Astrocyte (in vitro differentiated cells and primary cell): Measurements from ENCODE around the gene MLF2. TPM values are rescaled to one million over a fixed set of nuclear protein-coding genes. Genes with fewer than 3 reads are reported as not detected.

Experiments
- DNase-seq: peaks from one replicate; pipeline ENCODE4 v3.0.0-alpha.2; 2010; ENCODE audit warnings: low read depth
- FAIRE-seq: peaks from 2 replicates; lab custom pipeline; 2011; peaks lifted over from hg19 to GRCh38; lab: Jason Lieb, UNC
- H2AFZ ChIP-seq: 2 replicates; pipeline ENCODE4 v1.6.0; 2012; ENCODE audit warnings: low read depth, low read length, inconsistent platforms
- H3K27ac ChIP-seq: 2 replicates; pipeline ENCODE4 v1.5.1; 2011; ENCODE audit warnings: low read depth, low read length, inconsistent platforms
- H3K27me3 ChIP-seq: 2 replicates; pipeline ENCODE4 v1.6.0; 2011; ENCODE audit warnings: low read length, inconsistent platforms; ENCODE audit not compliant: insufficient read depth
- H3K36me3 ChIP-seq: 2 replicates; pipeline ENCODE4 v1.5.1; 2011; ENCODE audit warnings: low read length, inconsistent platforms; ENCODE audit not compliant: insufficient read depth
- H3K4me1 ChIP-seq: 2 replicates; pipeline ENCODE4 v1.5.1; 2011; ENCODE audit warnings: low read length, inconsistent platforms; ENCODE audit not compliant: insufficient read depth
- H3K4me2 ChIP-seq: 2 replicates; pipeline ENCODE4 v1.6.0; 2012; ENCODE audit warnings: low read length, inconsistent platforms
- H3K4me3 ChIP-seq: 2 replicates; pipeline ENCODE4 v1.5.1; 2011; ENCODE audit warnings: low read depth, mild to moderate bottlenecking, low read length, inconsistent platforms; ENCODE audit not compliant: insufficient read depth
- H3K79me2 ChIP-seq: 2 replicates; pipeline ENCODE4 v1.6.0; 2012; ENCODE audit warnings: mild to moderate bottlenecking, low read length, inconsistent platforms; ENCODE audit not compliant: insufficient read depth
- H3K9ac ChIP-seq: 2 replicates; pipeline ENCODE4 v1.6.0; 2012; ENCODE audit warnings: mild to moderate bottlenecking, low read length, inconsistent platforms
- H3K9me3 ChIP-seq: 2 replicates; pipeline ENCODE4 v1.5.1; 2012; ENCODE audit warnings: low read depth, mild to moderate bottlenecking, low read length, inconsistent platforms; ENCODE audit not compliant: insufficient read depth
- H4K20me1 ChIP-seq: 2 replicates; pipeline ENCODE4 v1.6.0; 2012; ENCODE audit warnings: low read length, inconsistent platforms; ENCODE audit not compliant: insufficient read depth
- H3K27ac Mint-ChIP-seq: one replicate; pipeline ENCODE4 v1.8.0; 2021; ENCODE audit warnings: mild to moderate bottlenecking, mixed read lengths; ENCODE audit not compliant: unreplicated experiment
- H3K27me3 Mint-ChIP-seq: one replicate; pipeline ENCODE4 v1.8.0; 2021; ENCODE audit warnings: low read depth, mixed read lengths; ENCODE audit not compliant: unreplicated experiment
- H3K36me3 Mint-ChIP-seq: one replicate; pipeline ENCODE4 v1.8.0; 2021; ENCODE audit warnings: low read depth, mixed read lengths; ENCODE audit not compliant: unreplicated experiment
- H3K4me1 Mint-ChIP-seq: one replicate; pipeline ENCODE4 v1.8.0; 2021; ENCODE audit warnings: low read depth, mixed read lengths; ENCODE audit not compliant: unreplicated experiment
- H3K4me3 Mint-ChIP-seq: one replicate; pipeline ENCODE4 v1.8.0; 2021; ENCODE audit warnings: mild to moderate bottlenecking, moderate library complexity, mixed read lengths; ENCODE audit not compliant: unreplicated experiment
- H3K9me3 Mint-ChIP-seq: one replicate; pipeline ENCODE4 v1.8.0; 2021; ENCODE audit warnings: mild to moderate bottlenecking, mixed read lengths; ENCODE audit not compliant: unreplicated experiment
- EZH2 ChIP-seq: IDR thresholded peaks from 2 replicates; pipeline ENCODE4 v1.6.1; 2012; ENCODE audit warnings: mild to moderate bottlenecking, low read length, inconsistent platforms; ENCODE audit not compliant: insufficient read depth
- total RNA-seq: library from RNA; stranded (reverse); gene quantifications from 2 replicates; pipeline ENCODE4 v1.2.1, GENCODE V29; 2021
- TF ChIP-seq, protein P1 (sequence below): IDR thresholded peaks from 2 replicates; pipeline ENCODE4 v1.5.1; 2011; ENCODE audit warnings: low read depth, mild to moderate bottlenecking, inconsistent platforms, low read length, moderate library complexity; ENCODE audit not compliant: insufficient read depth

Gene MLF2
- total RNA-seq, 1 donor from 2014 or later, result 316 TPM

DNA sequence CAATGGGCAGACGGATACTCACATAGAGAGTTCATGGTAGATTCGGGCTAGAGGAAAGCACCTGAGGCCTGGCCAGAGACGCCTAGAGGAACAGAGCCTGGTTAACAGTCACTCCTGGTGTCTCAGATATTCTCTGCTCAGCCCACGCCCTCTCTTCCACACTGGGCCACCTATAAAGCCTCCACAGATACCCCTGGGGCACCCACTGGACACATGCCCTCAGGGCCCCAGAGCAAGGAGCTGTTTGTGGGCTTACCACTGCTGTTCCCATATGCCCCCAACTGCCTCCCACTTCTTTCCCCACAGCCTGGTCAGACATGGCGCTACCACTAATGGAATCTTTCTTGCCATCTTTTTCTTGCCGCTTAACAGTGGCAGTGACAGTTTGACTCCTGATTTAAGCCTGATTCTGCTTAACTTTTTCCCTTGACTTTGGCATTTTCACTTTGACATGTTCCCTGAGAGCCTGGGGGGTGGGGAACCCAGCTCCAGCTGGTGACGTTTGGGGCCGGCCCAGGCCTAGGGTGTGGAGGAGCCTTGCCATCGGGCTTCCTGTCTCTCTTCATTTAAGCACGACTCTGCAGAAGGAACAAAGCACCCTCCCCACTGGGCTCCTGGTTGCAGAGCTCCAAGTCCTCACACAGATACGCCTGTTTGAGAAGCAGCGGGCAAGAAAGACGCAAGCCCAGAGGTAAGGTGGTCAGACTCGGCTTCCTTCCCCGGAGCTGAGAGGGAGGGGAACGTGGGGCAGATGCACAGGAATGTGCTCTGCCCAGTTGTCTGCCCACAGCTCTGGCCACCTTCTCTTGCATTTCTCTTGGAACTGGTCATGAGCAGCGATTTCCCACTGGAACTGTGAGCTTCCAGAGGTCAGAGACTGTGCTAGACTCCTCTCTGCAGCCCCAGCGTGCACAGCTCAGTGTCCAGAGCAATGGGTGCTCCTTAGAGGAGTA, 36.3 kb upstream of the MLF2 start, which contains the start of gene CD4:
TSS of gene CD4 (plus strand) at position 557 of the 953 bp plus-strand sequence. CDS start 10,611 bp downstream, outside the sequence.
- Histone ChIP-seq H3K27ac (no peak within 1 kb of the TSS), H3K4me1 (peaks cover 9% of the 10 kb centered on the region), H3K36me3 (no peaks in the 10 kb centered on the region), H3K79me2 (no peaks in the 10 kb centered on the region), H3K9me3 (no peaks in the 10 kb centered on the region), H3K4me2 (no peak within 1 kb of the TSS), H3K27me3 (no peaks in the 10 kb centered on the region), H3K9ac (no peak within 1 kb of the TSS), H3K4me3 (no peak within 1 kb of the TSS), H2AFZ (no peak within 1 kb of the TSS), H4K20me1 (no peaks in the 10 kb centered on the region)
- Mint-ChIP-seq H3K36me3 (no peaks in the 10 kb centered on the region), H3K27me3 (peaks cover 28% of the 10 kb centered on the region), H3K9me3 (no peaks in the 10 kb centered on the region), H3K4me3 (no peak within 1 kb of the TSS), H3K4me1 (peaks cover 15% of the 10 kb centered on the region), H3K27ac (no peak within 1 kb of the TSS)
- FAIRE-seq (no peak), DNase-seq (no peak)
- TF ChIP-seq, protein P1, sequence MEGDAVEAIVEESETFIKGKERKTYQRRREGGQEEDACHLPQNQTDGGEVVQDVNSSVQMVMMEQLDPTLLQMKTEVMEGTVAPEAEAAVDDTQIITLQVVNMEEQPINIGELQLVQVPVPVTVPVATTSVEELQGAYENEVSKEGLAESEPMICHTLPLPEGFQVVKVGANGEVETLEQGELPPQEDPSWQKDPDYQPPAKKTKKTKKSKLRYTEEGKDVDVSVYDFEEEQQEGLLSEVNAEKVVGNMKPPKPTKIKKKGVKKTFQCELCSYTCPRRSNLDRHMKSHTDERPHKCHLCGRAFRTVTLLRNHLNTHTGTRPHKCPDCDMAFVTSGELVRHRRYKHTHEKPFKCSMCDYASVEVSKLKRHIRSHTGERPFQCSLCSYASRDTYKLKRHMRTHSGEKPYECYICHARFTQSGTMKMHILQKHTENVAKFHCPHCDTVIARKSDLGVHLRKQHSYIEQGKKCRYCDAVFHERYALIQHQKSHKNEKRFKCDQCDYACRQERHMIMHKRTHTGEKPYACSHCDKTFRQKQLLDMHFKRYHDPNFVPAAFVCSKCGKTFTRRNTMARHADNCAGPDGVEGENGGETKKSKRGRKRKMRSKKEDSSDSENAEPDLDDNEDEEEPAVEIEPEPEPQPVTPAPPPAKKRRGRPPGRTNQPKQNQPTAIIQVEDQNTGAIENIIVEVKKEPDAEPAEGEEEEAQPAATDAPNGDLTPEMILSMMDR, result no peak
- no peak for TF ChIP-seq EZH2

DNA sequence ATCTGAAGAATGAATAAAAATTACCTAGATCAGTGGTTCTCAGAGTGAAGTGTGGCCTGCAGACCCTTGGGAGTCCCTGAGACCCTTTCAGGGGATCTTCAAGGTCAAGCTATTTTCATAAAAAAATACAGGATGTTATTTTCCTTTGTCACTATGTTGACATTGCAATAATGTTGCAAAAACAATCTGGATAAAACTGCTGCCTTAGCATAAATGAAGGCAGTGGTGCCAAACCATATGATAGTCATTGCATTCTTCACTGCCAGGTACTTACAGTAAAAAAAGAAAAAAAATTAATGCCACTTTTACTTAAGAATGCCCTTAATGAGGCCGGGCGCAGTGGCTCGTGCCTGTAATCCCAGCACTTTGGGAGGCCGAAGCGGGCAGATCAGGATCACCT, 34.4 kb upstream of the MLF2 start:
- Histone ChIP-seq H3K9ac (no peak overlapping the region), H2AFZ (no peak overlapping the region), H3K4me3 (no peak overlapping the region), H3K27me3 (no peaks in the 10 kb centered on the region), H3K4me2 (no peak overlapping the region), H3K79me2 (no peaks in the 10 kb centered on the region), H3K36me3 (no peaks in the 10 kb centered on the region), H3K9me3 (no peaks in the 10 kb centered on the region), H3K4me1 (peaks cover under 1% of the 10 kb centered on the region), H3K27ac (no peak overlapping the region), H4K20me1 (no peaks in the 10 kb centered on the region)
- no peak overlapping the region for H3K27ac Mint-ChIP-seq
- FAIRE-seq (no peak), DNase-seq (no peak)
- peaks cover 17% of the 10 kb centered on the region for H3K27me3 Mint-ChIP-seq
- TF ChIP-seq, protein P1, result no peak
- no peak for TF ChIP-seq EZH2
- peaks cover 2% of the 10 kb centered on the region for H3K9me3 Mint-ChIP-seq
- no peaks in the 10 kb centered on the region for H3K36me3 Mint-ChIP-seq
- no peak overlapping the region for H3K4me3 Mint-ChIP-seq
- peaks cover 5% of the 10 kb centered on the region for H3K4me1 Mint-ChIP-seq
